Ascending aorta (tissue), 2 donors: ENCODE measurements around the gene RHOB. TPM values are rescaled to one million over a fixed set of nuclear protein-coding genes. Genes with fewer than 3 reads are reported as not detected.

Experiments used
- DNase-seq, 2 donors: peaks; one replicate each; pipeline ENCODE4 v3.0.0-alpha.2; 2019; ENCODE audit warnings: low spot score in 2 of 2
- H3K27ac ChIP-seq, 2 donors: fragments of 200-600 bp; sonication (generic); one replicate each; pipeline ENCODE4 v1.5.1; 2016 to 2017; ENCODE audit warnings: mild to moderate bottlenecking in 1 of 2
- H3K27me3 ChIP-seq: fragments of 200-600 bp; sonication (generic); one replicate; pipeline ENCODE4 v1.5.1; 2017
- H3K36me3 ChIP-seq, 2 donors: fragments of 200-600 bp; sonication (generic); one replicate each; pipeline ENCODE4 v1.5.1; 2016
- H3K4me1 ChIP-seq, 2 donors: fragments of 200-600 bp; sonication (generic); one replicate each; pipeline ENCODE4 v1.5.1; 2016 to 2017; ENCODE audit warnings: mild to moderate bottlenecking in 1 of 2
- H3K4me3 ChIP-seq, 2 donors: fragments of 200-600 bp; sonication (generic); one replicate each; pipeline ENCODE4 v1.5.1; 2016 to 2017; ENCODE audit warnings: mild to moderate bottlenecking in 1 of 2
- H3K9me3 ChIP-seq, 2 donors: fragments of 200-600 bp; sonication (generic); one replicate each; pipeline ENCODE4 v1.5.1; 2016
- CTCF ChIP-seq, 3 experiments: fragments of 200-600 bp in 2 of 3; fragments of 450-650 bp in 1 of 3; sonication (generic) in 2 of 3; IDR thresholded peaks; one replicate each; pipeline ENCODE4 v1.5.1; 2016 to 2019; ENCODE audit warnings: antibody characterized with exemption in 3 of 3, mild to moderate bottlenecking in 1 of 3, moderate library complexity in 1 of 3
- intact Hi-C: fragments of 100-400 bp; cut with DNase I; formaldehyde crosslinking; loops from one replicate; pipeline ENCODE4 v1.15.1; 2023
- total RNA-seq: library from RNA; depleted of rRNA; stranded (reverse); fragments of >200 nt; gene quantifications from one replicate; pipeline ENCODE4 v1.1.0, GENCODE V29; 2016

The RHOB gene
- total RNA-seq, 1 donor from 2014 or later, result 3,143 TPM

GRCh38 chr2:20496942-20497341, 50.1 kb downstream of the RHOB start:
- no peaks in the 10 kb centered on the region for H3K9me3 ChIP-seq
- TF ChIP-seq CTCF (IDR thresholded peaks at IDR 0.05), result no peak
- no peaks in the 10 kb centered on the region for H3K27me3 ChIP-seq
- H3K4me3 ChIP-seq, result no peak overlapping the region
- intact Hi-C loops, result no loop called here
- H3K4me1 ChIP-seq, result no peaks in the 10 kb centered on the region
- H3K36me3 ChIP-seq, result no peaks in the 10 kb centered on the region
- no peak for DNase-seq
- no peak overlapping the region for H3K27ac ChIP-seq

Other genes with a start within 250 kb of the RHOB start
- 0.32 TPM for gene SDC1, start 221.9 kb upstream of the RHOB start, total RNA-seq
- 22.4 TPM for gene PUM2, start 96.2 kb upstream of the RHOB start, total RNA-seq
- gene HS1BP3, start 204.0 kb downstream of the RHOB start, total RNA-seq, result 40.0 TPM
- 11.6 TPM for gene GDF7, start 220.1 kb downstream of the RHOB start, total RNA-seq